HepG2 (cell line): ENCODE measurements around the gene GJB2.

Experiments used
- CENPX ChIP-seq: sonication (generic); formaldehyde crosslinking; IDR thresholded peaks from 2 replicates; pipeline ENCODE4 v1.9.0; 2021; ENCODE audit warnings: mild to moderate bottlenecking, missing genetic modification reagents, moderate library complexity
- HDAC6 ChIP-seq: fragments of 200-600 bp; sonication (generic); IDR thresholded peaks from 2 replicates; pipeline ENCODE4 v1.7.0; 2017; ENCODE audit warnings: mild to moderate bottlenecking, antibody characterized with exemption, low read length, low read depth
- NFIB ChIP-seq: sonication (generic); formaldehyde crosslinking; IDR thresholded peaks from 2 replicates; pipeline ENCODE4 v1.9.0; 2021; ENCODE audit warnings: missing genetic modification reagents, mild to moderate bottlenecking, borderline replicate concordance
- POLR2AphosphoS5 ChIP-seq: IDR thresholded peaks from 2 replicates; pipeline ENCODE4 v1.6.1; 2012; ENCODE audit warnings: low read depth, low read length
- SMARCC2 ChIP-seq: fragments of 450-650 bp; IDR thresholded peaks from 2 replicates; pipeline ENCODE4 v1.6.1; 2017; ENCODE audit warnings: antibody characterized with exemption, mild to moderate bottlenecking
- ZNF639 ChIP-seq: conservative IDR thresholded peaks from 2 replicates; pipeline ENCODE4 v1.6.1; 2018; ENCODE audit warnings: missing genetic modification reagents

DNA sequence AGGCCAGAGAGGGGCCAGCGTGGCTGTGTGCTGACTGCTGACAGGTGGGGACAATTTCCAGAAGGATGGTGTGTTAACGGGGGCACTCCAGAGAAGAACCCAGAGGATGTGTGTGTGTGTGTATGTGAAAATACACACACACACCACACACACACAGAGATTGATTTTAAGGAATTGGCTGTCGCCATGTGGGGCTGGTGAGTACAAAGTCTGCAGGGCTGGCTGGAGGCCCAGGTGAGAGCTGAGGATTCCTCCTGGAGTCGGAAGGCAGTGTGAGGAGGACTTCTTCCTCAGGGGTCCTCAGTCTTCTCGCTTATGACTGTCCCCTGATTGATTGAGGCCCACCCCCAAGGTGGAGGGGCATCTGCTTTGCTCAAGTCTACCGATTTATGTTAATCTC lies 47.0 kb upstream of the GJB2 start:
- TF ChIP-seq SMARCC2 (no peak), NFIB (no peak), HDAC6 (no peak), POLR2AphosphoS5 (no peak), CENPX (no peak), ZNF639 (CRISPR knock-in tag) (no peak)
